ENCODE results near the gene CDK15.

The CDK15 gene

GRCh38 chr2:201915446-201915845 is 109.1 kb downstream of the CDK15 start:
- no peak for DNase-seq

GRCh38 chr2:201916565-201916964 is 110.2 kb downstream of the CDK15 start:
- DNase-seq: no peak

- DNase-seq: no peak
These were observed 112.4 kb downstream of the CDK15 start for GRCh38 chr2:201918616-201919307.

- no peak for DNase-seq
These were observed 112.9 kb downstream of the CDK15 start for GRCh38 chr2:201919308-201919634.

- DNase-seq: no peak
These were observed 117.3 kb downstream of the CDK15 start for GRCh38 chr2:201923436-201924328.

- no peak for DNase-seq
These were observed 118.1 kb downstream of the CDK15 start for GRCh38 chr2:201924453-201924852.

GRCh38 chr2:201925056-201925455 is 118.7 kb downstream of the CDK15 start:
- DNase-seq: no peak

- DNase-seq: no peak
These were observed 119.7 kb downstream of the CDK15 start for GRCh38 chr2:201926067-201926466.

DNA sequence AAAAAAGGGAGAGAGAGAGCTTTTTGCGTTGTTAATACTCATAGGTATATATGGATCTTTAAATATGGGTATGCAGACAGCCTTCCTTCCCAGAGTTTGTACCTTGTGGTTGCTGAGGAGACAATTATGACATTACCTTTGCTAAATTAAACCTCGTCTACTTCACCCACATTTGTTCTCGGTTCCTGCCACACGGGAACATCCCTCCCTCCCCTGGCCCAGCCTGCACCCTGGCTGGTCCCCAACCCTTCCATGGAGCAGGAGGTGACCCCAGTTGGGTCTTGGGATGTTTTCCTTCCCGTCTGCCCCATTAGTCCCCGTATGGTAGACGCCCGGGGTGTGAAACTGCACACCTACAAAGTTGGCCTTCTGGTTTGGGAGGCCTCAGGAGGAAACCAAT is 122.0 kb downstream of the CDK15 start:
- DNase-seq: no peak

DNA sequence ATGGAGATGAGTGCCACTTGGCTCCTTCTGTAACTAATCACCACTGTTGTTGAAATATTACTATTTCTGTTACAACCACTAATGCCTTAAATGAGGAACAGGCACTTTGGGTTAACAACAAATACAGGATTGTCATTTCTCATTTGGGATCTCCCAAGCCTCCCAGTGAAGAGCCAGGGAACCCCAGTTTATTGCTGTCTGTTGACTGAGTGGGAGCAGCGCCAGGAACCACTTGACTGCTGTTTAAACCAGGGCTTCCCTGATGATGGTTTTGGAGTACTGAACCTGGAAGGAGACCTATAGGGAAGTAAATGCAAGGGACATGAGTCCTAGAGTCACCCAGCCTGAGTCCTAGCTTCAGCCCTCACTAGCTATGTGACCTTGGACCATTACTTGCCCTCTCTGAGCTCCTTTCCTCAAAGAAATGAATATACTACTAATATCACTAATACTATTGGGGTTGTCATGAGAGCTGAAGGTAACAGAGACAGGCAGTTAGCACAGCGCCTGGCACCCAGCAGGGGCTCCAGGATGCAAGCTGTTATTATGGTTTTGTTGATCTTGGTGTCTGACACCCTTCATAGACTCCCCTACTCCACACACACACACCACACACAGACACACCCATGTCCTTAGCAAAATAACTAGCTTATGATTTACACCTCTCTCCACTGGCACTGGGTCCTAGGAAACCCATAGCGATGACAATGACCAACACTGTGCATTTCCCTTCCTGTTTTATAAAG is 123.1 kb downstream of the CDK15 start:
- no peak for DNase-seq

- no peak for DNase-seq
These were observed 123.7 kb downstream of the CDK15 start for GRCh38 chr2:201930043-201930442.

DNA sequence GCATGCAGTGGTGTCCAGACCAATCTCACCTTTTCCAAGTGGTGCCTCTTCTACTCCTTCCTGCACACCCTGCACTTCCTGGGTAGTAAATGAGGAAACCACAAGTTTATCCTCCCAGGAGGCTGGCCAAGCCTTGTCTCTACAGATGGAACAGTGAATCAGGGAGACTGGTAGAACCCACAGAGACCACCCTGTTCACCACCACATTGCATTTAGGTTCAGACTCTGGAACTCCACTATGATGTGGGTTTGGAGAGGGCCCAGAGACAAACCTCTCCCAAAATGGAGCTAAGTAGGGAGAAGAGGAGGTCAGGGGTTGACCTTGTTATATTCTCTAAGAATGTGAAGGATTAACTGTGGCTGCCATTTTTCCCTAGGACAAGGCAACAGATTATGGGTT is 124.5 kb downstream of the CDK15 start:
- DNase-seq: no peak

DNA sequence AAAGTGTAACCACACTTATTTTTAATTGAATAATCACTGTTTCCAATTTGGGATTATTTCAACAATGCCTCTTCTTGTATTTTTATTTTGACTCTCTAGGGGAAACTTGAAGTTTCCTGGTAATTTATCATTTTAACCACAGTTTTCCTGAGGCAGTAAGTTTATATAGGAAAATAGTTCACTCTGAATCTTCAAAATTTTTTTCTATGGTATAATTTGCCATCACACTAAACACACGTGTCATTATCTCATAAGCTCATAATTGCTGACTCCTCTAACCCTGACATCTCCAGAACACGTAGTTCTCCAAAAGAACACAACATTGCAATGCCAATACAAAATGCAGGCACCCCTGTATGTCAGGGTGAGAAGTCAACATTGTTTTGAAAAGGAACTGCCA is 125.1 kb downstream of the CDK15 start:
- DNase-seq: no peak

DNA sequence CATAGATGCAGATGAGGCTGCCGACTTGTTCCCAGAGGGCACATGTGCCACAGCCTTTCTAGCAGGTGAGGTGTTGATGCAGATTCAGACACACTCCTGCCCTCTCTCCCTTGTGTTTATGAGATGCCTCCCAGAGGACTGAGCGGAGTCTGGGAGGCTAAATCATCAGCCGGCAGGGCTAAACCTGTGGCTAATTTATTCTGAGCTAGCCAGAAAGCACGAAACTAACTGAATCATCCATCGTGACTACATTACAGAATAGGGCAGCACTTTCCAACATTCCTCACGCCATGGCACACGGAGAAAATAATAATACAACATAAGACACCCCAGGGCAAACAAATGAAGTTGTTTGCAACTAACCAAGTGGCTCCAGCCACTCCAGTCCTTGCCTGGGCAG is 125.6 kb downstream of the CDK15 start:
- DNase-seq: no peak

DNA sequence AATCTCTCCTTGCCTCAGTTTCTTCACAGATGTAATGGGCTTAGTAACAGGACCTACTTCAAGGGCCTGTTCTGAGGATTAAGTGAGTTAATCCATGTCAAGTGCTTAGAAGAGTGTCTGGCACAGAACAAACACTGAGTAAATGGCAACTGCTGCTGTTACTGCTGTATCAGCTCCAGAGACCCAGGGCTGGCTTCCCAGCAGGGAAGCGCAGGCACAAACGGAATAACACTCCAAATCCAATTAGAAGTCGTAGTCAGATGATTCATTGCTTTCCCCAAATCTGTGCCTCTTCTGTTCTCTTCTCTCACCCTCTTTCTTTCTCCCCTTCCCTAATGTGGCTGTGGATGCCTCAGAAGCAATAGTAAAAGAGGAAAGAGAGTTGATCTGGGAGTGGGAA is 126.2 kb downstream of the CDK15 start:
- no peak for DNase-seq

DNA sequence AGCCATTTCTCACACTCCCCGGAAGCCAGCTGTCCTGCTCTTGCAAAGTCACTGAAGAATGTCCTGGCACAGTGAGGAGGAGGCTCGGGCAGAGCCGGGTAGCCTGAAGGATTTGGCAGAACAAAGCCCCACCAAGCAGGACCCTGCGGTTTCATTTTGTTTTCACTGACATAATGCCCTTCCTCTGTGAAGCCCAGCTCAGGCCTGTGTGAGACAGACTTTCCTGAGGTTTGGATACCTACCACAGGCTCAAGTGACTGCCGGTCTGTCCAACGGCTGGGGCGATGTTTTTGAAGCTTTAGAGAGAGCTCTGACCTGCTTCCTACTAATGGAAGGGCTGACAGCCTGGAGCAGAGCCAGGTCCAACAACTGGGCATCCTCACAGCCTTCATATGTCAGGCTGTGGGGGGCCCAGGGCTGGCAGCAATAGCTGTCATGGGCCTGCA is 127.5 kb downstream of the CDK15 start:
- no peak for DNase-seq

GRCh38 chr2:201936817-201937216 is 130.5 kb downstream of the CDK15 start:
- DNase-seq: no peak

DNA sequence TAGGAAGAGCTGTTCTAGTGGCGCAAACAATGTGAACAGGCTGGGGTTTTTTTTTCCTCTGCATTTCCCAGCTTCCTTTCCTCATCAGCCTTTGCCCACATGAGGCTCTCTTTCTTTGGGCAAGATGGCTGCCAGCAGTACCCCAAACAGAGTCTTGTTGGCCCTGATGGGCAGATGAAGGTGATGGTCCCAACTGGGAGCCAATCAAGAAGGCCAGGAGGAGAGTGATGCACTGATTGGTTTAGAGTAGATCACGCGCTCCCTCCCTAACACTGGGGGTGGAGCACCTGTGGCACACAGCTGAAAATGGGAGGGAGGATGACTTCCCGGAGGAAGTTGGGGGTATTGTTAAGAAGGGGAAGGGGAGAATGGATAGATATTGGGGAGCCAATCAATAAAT is 131.0 kb downstream of the CDK15 start:
- DNase-seq: no peak

DNA sequence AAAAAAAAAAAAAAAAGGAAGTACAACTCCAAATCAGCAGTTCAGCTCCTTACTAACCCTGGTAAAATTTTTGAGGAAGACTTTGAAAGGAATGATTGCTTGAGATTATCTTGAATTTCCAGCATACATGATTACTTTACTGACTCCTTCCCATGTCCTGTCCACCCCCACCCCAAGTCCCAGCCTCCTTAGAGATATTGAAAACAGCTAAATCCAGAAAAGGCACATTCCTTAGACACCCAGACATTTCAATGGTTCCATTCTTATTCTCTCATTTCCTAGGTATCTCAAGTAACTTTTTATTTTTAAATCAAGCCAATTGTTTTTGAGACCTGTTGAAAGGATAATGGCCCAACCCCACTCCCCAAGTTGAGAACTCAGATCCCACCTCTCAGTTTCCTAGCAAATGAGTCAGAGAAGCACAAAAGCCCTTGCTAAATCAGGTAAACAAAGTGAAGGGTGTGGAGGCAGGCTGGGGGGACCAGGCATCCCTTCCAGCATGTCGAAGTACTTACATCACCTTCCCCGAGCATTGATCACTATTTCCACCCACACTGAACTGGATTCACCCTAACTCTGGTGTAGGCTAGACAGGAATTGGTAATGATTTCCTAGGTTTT is 131.9 kb downstream of the CDK15 start:
- DNase-seq: no peak

DNA sequence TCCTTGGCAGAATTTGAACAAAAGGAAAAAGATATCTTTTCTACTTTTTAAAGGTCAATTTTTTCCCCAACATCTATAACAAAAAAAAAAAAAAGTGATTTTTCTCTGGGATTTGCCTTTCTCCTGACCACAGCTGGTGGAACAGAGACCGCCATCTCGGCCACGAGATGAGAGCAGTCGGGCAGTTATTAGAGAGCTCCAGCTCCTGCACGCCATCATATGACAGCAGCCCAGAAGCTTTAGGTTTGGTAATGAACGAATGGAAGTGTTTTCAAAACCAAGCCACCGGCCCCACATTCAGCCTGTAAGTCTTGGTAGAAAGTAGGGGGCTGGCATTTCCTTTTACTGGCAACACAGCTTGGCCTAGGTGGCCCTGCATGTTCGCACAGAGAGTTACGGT is 132.4 kb downstream of the CDK15 start:
- DNase-seq: no peak

- DNase-seq: no peak
These were observed 133.2 kb downstream of the CDK15 start for GRCh38 chr2:201939453-201939941.

DNA sequence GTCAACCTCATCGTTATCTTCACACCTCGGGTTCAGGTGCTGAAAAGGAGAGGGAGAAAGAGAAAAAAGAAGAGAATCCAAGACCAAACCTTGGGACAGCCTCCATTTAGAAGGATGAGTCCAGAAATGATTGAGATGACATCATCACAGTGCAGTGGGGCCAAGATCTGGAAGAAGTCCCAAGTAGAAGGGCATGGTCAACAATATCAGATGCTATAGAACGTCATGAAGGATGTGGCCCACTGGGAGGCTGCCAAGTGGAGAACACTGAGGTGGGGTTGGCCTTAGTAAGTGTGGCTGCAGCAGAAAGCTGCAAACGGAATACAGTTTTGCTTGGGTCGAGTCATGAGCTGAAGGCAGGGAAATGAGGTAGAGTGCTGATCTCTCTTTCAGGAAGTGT is 136.2 kb downstream of the CDK15 start:
- DNase-seq: no peak
